ENCODE measurements around the gene ADK. TPM values are rescaled to one million over a fixed set of nuclear protein-coding genes. Genes with fewer than 3 reads are reported as not detected.

ADK gene
- total RNA-seq, 2 experiments from 2014 or later: 56.9 to 57.5 TPM

DNA sequence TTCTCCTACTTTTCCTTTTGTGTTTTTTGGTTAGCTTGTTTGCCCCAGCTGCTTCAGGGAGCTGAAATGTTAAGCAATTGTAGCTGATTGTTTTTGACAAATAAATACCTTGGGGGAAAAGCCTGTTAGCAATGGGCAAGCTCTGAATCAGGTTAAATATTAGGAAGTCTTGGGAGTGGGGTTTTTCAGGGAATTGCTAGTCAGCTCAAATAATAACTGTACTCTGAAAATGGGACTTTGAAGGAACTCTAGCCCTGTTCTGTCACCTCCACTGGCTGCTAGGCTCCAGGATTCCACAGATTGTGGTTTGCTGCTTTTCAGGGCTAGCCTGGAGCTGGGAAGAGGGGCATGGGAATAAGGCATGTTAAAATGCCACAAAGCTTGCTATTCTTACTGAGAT, 39.5 kb downstream of the ADK start:
- Mint-ChIP-seq H3K4me3 (peak overlapping the region; percentile 69), H3K27ac (peak overlapping the region; percentile 98), H3K36me3 (ENCODE audit: low read depth) (peaks cover 2% of the 10 kb centered on the region), H3K27me3 (no peaks in the 10 kb centered on the region), H3K9me3 (no peaks in the 10 kb centered on the region), H3K4me1 (ENCODE audit: low read depth) (peaks cover 69% of the 10 kb centered on the region)
- ChIA-PET POLR2A (interaction anchor here (0.6 to 1.7 kb wide), 4 partner anchors 9 to 39 kb away, joined by 3 to 5 read pairs (median 4); partner anchors contain the start of genes ADK and AP3M1), CTCF (interaction anchor here (0.8 to 1.2 kb wide), 3 partner anchors 13 to 28 kb away, joined by 3 to 6 read pairs (median 3); no protein-coding TSS in a partner anchor)
- TF ChIP-seq, protein P1, sequence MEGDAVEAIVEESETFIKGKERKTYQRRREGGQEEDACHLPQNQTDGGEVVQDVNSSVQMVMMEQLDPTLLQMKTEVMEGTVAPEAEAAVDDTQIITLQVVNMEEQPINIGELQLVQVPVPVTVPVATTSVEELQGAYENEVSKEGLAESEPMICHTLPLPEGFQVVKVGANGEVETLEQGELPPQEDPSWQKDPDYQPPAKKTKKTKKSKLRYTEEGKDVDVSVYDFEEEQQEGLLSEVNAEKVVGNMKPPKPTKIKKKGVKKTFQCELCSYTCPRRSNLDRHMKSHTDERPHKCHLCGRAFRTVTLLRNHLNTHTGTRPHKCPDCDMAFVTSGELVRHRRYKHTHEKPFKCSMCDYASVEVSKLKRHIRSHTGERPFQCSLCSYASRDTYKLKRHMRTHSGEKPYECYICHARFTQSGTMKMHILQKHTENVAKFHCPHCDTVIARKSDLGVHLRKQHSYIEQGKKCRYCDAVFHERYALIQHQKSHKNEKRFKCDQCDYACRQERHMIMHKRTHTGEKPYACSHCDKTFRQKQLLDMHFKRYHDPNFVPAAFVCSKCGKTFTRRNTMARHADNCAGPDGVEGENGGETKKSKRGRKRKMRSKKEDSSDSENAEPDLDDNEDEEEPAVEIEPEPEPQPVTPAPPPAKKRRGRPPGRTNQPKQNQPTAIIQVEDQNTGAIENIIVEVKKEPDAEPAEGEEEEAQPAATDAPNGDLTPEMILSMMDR (IDR thresholded peaks at IDR 0.05): no peak
- intact Hi-C loops (cut with micrococcal nuclease): no loop called here
- ATAC-seq (no peak), DNase-seq (no peak)

- Mint-ChIP-seq H3K36me3 (ENCODE audit: low read depth) (peaks cover 4% of the 10 kb centered on the region), H3K4me1 (ENCODE audit: low read depth) (peaks cover 49% of the 10 kb centered on the region), H3K27me3 (no peaks in the 10 kb centered on the region), H3K27ac (peak overlapping the region; percentile 12), H3K4me3 (no peak overlapping the region), H3K9me3 (peaks cover 3% of the 10 kb centered on the region)
- CTCF ChIA-PET: interaction anchor here (1.0 kb wide), 1 partner anchor 19 kb away, joined by 4 read pairs; no protein-coding TSS in a partner anchor
- TF ChIP-seq, protein P1 (IDR thresholded peaks at IDR 0.05): no peak
- POLR2A ChIA-PET: no interaction called here
- ATAC-seq (peak; percentile 79), DNase-seq (no peak)
- intact Hi-C loops (cut with micrococcal nuclease): no loop called here
These were observed 43.5 kb downstream of the ADK start for GRCh38 chr10:74194545-74194944.

DNA sequence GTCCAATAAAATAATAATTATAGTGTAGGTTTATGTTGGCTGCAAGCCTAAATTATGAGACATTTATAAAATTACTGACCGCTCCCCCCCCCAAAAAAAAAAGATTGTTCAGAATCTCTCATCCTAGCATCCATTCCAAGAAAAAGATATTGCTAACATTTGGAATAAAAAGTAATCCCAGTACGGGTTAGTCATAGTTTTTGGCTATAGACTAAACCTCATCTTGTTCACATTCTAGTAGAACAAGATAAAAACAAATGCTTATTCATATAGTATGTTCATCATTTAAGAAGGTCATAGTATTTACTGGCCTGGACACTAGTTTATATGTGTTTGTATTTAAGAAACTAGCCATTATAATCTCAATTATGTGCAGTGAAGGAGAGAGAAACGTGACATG, 44.0 kb downstream of the ADK start:
- no peaks in the 10 kb centered on the region for H3K27me3 Mint-ChIP-seq
- DNase-seq (no peak), ATAC-seq (no peak)
- no peak overlapping the region for H3K27ac Mint-ChIP-seq
- peaks cover 44% of the 10 kb centered on the region for H3K4me1 Mint-ChIP-seq (ENCODE audit: low read depth)
- TF ChIP-seq, protein P1 (IDR thresholded peaks at IDR 0.05): no peak
- ChIA-PET POLR2A (no interaction called here), CTCF (interaction anchor here (1.0 kb wide), 1 partner anchor 19 kb away, joined by 4 read pairs; no protein-coding TSS in a partner anchor)
- H3K4me3 Mint-ChIP-seq: no peak overlapping the region
- H3K9me3 Mint-ChIP-seq: peaks cover 3% of the 10 kb centered on the region
- peaks cover 4% of the 10 kb centered on the region for H3K36me3 Mint-ChIP-seq (ENCODE audit: low read depth)
- intact Hi-C loops (cut with micrococcal nuclease): no loop called here

DNA sequence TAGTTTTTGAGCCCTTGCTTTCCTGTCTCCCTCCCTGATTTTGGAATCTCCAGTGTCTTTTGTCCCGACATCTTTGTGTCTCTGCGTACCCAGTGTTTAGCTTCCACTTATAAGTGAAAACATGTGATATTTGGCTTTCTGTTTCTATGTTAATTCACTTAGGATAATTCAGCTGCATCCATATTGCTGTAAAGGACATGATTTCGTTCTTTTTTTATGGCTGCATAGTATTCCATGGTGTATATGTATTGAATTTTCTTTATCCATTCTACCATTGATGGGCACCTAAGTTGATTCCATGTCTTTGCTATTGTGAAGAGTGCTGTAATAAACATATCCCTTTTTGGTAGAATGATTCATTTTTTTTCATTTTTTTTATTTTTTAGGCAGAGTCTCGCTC, 48.3 kb downstream of the ADK start:
- Mint-ChIP-seq H3K27me3 (no peaks in the 10 kb centered on the region), H3K9me3 (peaks cover 3% of the 10 kb centered on the region), H3K4me3 (no peak overlapping the region), H3K27ac (no peak overlapping the region), H3K4me1 (ENCODE audit: low read depth) (peaks cover 17% of the 10 kb centered on the region), H3K36me3 (ENCODE audit: low read depth) (peaks cover 18% of the 10 kb centered on the region)
- CTCF ChIA-PET: interaction anchor here (1.3 kb wide), 1 partner anchor 15 kb away, joined by 3 read pairs; no protein-coding TSS in a partner anchor
- TF ChIP-seq, protein P1 (IDR thresholded peaks at IDR 0.05): no peak
- DNase-seq: no peak
- intact Hi-C loops (cut with micrococcal nuclease): no loop called here
- no peak for ATAC-seq
- POLR2A ChIA-PET: interaction anchor here (0.7 to 2.1 kb wide), 2 partner anchors 9 to 20 kb away, joined by 3 to 5 read pairs; no protein-coding TSS in a partner anchor

DNA sequence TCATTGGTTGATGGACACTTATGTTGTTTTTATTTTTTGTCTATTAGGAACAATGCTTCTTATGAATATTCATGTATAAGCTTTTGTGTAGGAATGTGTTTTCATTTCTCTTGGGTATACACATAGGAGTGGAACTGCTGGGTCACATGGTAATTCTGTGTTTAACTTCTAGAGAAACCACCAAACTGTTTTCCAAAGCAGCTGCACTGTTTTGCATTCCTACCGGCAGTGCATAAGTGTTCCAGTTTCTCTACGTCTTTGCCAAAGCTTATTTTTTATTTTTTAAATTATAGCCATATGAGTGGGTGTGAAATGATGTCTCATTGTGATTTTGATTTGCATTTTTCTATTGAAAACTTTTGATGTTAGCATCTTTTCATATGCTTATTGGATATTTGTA, 51.3 kb downstream of the ADK start:
- intact Hi-C loops (cut with micrococcal nuclease): no loop called here
- peaks cover 9% of the 10 kb centered on the region for H3K4me1 Mint-ChIP-seq (ENCODE audit: low read depth)
- ATAC-seq: no peak
- DNase-seq: no peak
- H3K27me3 Mint-ChIP-seq: no peaks in the 10 kb centered on the region
- CTCF ChIA-PET: interaction anchor here (1.4 kb wide), 1 partner anchor 13 kb away, joined by 3 read pairs; no protein-coding TSS in a partner anchor
- H3K27ac Mint-ChIP-seq: no peak overlapping the region
- H3K36me3 Mint-ChIP-seq (ENCODE audit: low read depth): peaks cover 19% of the 10 kb centered on the region
- no peak overlapping the region for H3K4me3 Mint-ChIP-seq
- TF ChIP-seq, protein P1 (IDR thresholded peaks at IDR 0.05): no peak
- POLR2A ChIA-PET: interaction anchor here (1.6 kb wide), 1 partner anchor 11 kb away, joined by 4 read pairs; no protein-coding TSS in a partner anchor
- peaks cover 3% of the 10 kb centered on the region for H3K9me3 Mint-ChIP-seq

Data from activated CD8-positive, alpha-beta T cell treated with anti-CD3 and anti-CD28 coated beads for 36 hours (primary cell).